PC-3 (cell line): Measurements from ENCODE around the gene TBCEL. TPM values are rescaled to one million over a fixed set of nuclear protein-coding genes. Genes with fewer than 3 reads are reported as not detected.

ENCODE experiments used
- ATAC-seq: fragments of 200-7000 bp; cut with Tn5 transposase; 2 replicates; pipeline ENCODE4 v1.9.1; 2020; ENCODE audit warnings: mild to moderate bottlenecking, moderate library complexity
- BruUV-seq: library from RNA; stranded (reverse); fragments of 400-500 nt; replicated peaks from 2 replicates; lab custom pipeline; 2021; lab: Mats Ljungman, UMichigan
- CTCF ChIA-PET: fragments of 300-600 bp; sonication (Branson Sonifier 250); formaldehyde crosslinking; loops from one replicate; lab custom pipeline; 2022; ENCODE audit warnings: antibody characterized with exemption; lab: Charles Lee
- POLR2A ChIA-PET: fragments of 300-600 bp; sonication (Branson Sonifier 250); formaldehyde crosslinking; loops from one replicate; lab custom pipeline; 2022; ENCODE audit warnings: antibody characterized with exemption; ENCODE audit not compliant: unreplicated experiment; lab: Charles Lee
- DNase-seq: peaks from one replicate; pipeline ENCODE4 v3.0.0-alpha.2; 2015
- H2AFZ ChIP-seq: fragments of 300-600 bp; sonication (generic); 2 replicates; pipeline ENCODE4 v1.6.0; 2016; ENCODE audit warnings: antibody characterized with exemption, low read length
- H3F3A ChIP-seq: fragments of 300-600 bp; sonication (generic); one replicate; pipeline ENCODE4 v1.6.0; 2017; ENCODE audit warnings: antibody characterized with exemption, low read length, control low read depth, mild to moderate bottlenecking; ENCODE audit not compliant: unreplicated experiment
- H3K27ac ChIP-seq: fragments of 300-600 bp; sonication (generic); 2 replicates; pipeline ENCODE4 v1.5.1; 2016; ENCODE audit warnings: mild to moderate bottlenecking, low read length
- H3K27me3 ChIP-seq: fragments of 300-600 bp; sonication (generic); 2 replicates; pipeline ENCODE4 v1.6.1; 2016; ENCODE audit warnings: low read length, mixed read lengths
- H3K36me3 ChIP-seq: fragments of 300-600 bp; sonication (generic); 2 replicates; pipeline ENCODE4 v1.6.1; 2016; ENCODE audit warnings: low read depth, mixed run types, low read length, mixed read lengths
- H3K4me1 ChIP-seq: fragments of 300-600 bp; sonication (generic); 2 replicates; pipeline ENCODE4 v1.5.1; 2016; ENCODE audit warnings: low read length; ENCODE audit not compliant: insufficient read depth
- H3K4me2 ChIP-seq: fragments of 300-600 bp; sonication (generic); 2 replicates; pipeline ENCODE4 v1.6.0; 2016; ENCODE audit warnings: low read length
- H3K4me3 ChIP-seq: fragments of 300-600 bp; sonication (generic); 2 replicates; pipeline ENCODE4 v1.5.1; 2016; ENCODE audit warnings: mild to moderate bottlenecking, low read length, mixed read lengths
- H3K79me2 ChIP-seq: fragments of 300-600 bp; sonication (generic); 2 replicates; pipeline ENCODE4 v1.6.1; 2017; ENCODE audit warnings: low read length, mixed read lengths
- H3K9ac ChIP-seq: fragments of 300-600 bp; sonication (generic); 2 replicates; pipeline ENCODE4 v1.6.0; 2016; ENCODE audit warnings: mild to moderate bottlenecking, low read length
- H3K9me2 ChIP-seq: fragments of 300-600 bp; sonication (generic); replicated peaks from 2 replicates; pipeline ENCODE4 v1.6.1; 2016; ENCODE audit warnings: mixed run types, low read length, mixed read lengths
- H3K9me3 ChIP-seq: fragments of 300-600 bp; sonication (generic); 2 replicates; pipeline ENCODE4 v1.6.1; 2016; ENCODE audit warnings: low read length, mixed read lengths
- H4K20me1 ChIP-seq: fragments of 300-600 bp; sonication (generic); 2 replicates; pipeline ENCODE4 v1.6.1; 2016; ENCODE audit warnings: low read length, mixed read lengths
- EZH2 ChIP-seq: fragments of 300-600 bp; sonication (generic); IDR thresholded peaks from one replicate; pipeline ENCODE4 v1.6.1; 2017; ENCODE audit warnings: antibody characterized with exemption, mild to moderate bottlenecking, low read length; ENCODE audit not compliant: unreplicated experiment
- EZH2phosphoT487 ChIP-seq: fragments of 300-600 bp; sonication (generic); IDR thresholded peaks from 2 replicates; pipeline ENCODE4 v1.6.1; 2018; ENCODE audit warnings: mild to moderate bottlenecking, antibody characterized with exemption, low read length, borderline replicate concordance
- intact Hi-C: fragments of 100-400 bp; cut with micrococcal nuclease; formaldehyde crosslinking; loops from 2 replicates; pipeline ENCODE4 v1.9.0; 2023
- total RNA-seq: library from RNA; depleted of rRNA; stranded (reverse); fragments of >200 nt; gene quantifications from 2 replicates; pipeline ENCODE4 v1.2.3, GENCODE V29; 2014
- TF ChIP-seq, protein P1 (sequence below): fragments of 300-600 bp; sonication (generic); conservative IDR thresholded peaks from 2 replicates; pipeline ENCODE4 v1.5.1; 2017; ENCODE audit warnings: antibody characterized with exemption, low read depth, mild to moderate bottlenecking, low read length

Gene TBCEL
- total RNA-seq, 1 experiment from 2014 or later, result 6.6 TPM

DNA sequence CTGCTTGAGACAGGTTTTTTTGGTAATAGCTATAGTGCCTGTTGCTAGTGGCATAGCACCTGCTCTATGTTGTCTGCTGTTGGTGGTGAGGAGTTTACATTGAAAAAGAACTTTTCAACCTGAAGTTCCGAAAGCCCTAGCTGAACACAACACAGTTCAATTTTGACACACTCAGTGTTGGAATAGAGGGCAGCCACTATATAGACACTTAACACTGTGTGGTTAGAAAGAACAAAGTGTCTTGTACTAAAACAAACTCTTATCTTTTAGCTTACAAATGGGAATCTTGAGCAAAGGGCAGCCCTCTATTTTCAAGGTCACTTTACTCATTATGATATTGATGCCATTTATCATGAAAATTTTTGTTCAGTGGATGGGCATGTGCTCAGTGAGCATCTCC is 18.4 kb downstream of the TBCEL start:
- Histone ChIP-seq H3K27me3 (no peaks in the 10 kb centered on the region), H3K4me3 (no peak overlapping the region), H4K20me1 (no peaks in the 10 kb centered on the region), H3K9me2 (no peaks in the 10 kb centered on the region), H2AFZ (no peak overlapping the region), H3K9ac (no peak overlapping the region), H3K27ac (no peak overlapping the region), H3K9me3 (no peaks in the 10 kb centered on the region), H3K79me2 (no peaks in the 10 kb centered on the region), H3K36me3 (no peaks in the 10 kb centered on the region), H3K4me1 (no peaks in the 10 kb centered on the region), H3F3A (no peaks in the 10 kb centered on the region), H3K4me2 (no peak overlapping the region)
- BruUV-seq, result no TSS peak
- ChIA-PET POLR2A (no interaction called here), CTCF (no interaction called here)
- DNase-seq (no peak), ATAC-seq (no peak)
- intact Hi-C loops, result no loop called here
- TF ChIP-seq EZH2phosphoT487 (no peak), EZH2 (no peak)
- TF ChIP-seq, protein P1, sequence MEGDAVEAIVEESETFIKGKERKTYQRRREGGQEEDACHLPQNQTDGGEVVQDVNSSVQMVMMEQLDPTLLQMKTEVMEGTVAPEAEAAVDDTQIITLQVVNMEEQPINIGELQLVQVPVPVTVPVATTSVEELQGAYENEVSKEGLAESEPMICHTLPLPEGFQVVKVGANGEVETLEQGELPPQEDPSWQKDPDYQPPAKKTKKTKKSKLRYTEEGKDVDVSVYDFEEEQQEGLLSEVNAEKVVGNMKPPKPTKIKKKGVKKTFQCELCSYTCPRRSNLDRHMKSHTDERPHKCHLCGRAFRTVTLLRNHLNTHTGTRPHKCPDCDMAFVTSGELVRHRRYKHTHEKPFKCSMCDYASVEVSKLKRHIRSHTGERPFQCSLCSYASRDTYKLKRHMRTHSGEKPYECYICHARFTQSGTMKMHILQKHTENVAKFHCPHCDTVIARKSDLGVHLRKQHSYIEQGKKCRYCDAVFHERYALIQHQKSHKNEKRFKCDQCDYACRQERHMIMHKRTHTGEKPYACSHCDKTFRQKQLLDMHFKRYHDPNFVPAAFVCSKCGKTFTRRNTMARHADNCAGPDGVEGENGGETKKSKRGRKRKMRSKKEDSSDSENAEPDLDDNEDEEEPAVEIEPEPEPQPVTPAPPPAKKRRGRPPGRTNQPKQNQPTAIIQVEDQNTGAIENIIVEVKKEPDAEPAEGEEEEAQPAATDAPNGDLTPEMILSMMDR, result no peak

DNA sequence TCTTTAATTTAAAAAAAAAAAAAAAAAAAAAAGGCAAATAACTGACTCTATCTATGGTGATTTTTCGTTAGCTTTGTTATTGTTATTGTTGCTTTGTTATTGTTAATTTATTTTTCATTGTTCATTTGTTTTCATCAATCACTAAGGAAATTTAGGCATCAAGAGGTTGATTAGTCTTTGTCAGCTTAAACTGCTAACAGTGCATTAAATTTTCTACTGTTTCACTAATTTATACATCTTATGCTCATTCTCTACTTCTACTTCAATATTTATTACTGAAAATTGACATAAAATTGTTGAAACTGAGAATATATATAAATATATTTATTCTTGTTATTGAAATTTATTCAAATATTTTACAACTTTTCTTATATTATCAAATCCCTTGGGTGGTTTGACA is 24.0 kb downstream of the TBCEL start:
- no peaks in the 10 kb centered on the region; the same call in 1 of the 2 replicates for H3K36me3 ChIP-seq
- H3K4me1 ChIP-seq, result peaks cover 8% of the 10 kb centered on the region
- no peaks in the 10 kb centered on the region for H3K27me3 ChIP-seq
- ChIA-PET CTCF (no interaction called here), POLR2A (no interaction called here)
- DNase-seq (no peak), ATAC-seq (no peak)
- no peaks in the 10 kb centered on the region for H3K9me3 ChIP-seq
- TF ChIP-seq, protein P1, result no peak
- no peak for TF ChIP-seq EZH2
- no peak for TF ChIP-seq EZH2phosphoT487
- BruUV-seq, result no TSS peak
- H3K27ac ChIP-seq, result no peak overlapping the region
- H3K4me2 ChIP-seq, result no peak overlapping the region
- H4K20me1 ChIP-seq, result no peaks in the 10 kb centered on the region
- H3K9me2 ChIP-seq, result no peaks in the 10 kb centered on the region
- intact Hi-C loops, result no loop called here
- H3K4me3 ChIP-seq, result no peak overlapping the region
- no peaks in the 10 kb centered on the region for H3K79me2 ChIP-seq
- no peak overlapping the region for H3K9ac ChIP-seq
- H2AFZ ChIP-seq, result no peak overlapping the region
- no peaks in the 10 kb centered on the region for H3F3A ChIP-seq

DNA sequence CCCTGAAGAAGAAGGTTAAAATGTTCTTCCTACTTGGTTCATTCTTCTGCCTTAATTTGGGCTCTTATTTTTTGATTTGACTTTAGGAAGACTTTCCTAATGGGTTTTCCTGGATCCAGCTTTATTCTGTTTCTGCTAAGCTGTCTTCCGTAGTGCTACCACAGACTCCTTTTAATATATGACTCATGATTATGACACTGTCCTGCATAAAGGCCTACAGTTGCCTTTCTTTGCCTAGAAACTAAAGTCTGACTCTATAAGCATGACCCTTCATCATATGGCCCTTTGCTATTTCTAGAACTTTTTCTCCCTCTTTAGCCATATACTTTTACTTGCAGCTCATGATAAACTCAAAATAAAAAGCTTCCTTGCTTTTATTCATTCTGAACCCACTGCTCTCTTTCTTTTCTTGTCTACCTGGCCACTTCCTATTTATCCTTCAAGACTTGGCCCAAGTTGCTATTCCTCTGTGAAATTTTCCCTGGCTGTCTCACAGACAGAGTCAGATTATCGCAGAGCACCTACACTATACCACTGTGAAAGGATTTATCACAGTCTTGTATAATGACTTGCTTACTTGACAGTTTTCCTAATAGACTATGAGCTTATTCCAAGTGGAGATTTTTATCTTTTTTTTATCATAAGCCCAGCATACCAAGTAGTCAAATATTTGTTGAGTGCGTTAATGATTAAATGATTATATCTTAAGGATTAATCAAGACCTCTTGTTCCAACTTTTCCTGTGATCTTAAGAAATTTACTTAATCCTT is 24.7 kb downstream of the TBCEL start:
- no peak for TF ChIP-seq EZH2phosphoT487
- TF ChIP-seq EZH2, result no peak
- TF ChIP-seq, protein P1, result no peak

More for the DNA sequence above, 24.7 kb downstream of the TBCEL start:
- no TSS peak for BruUV-seq
- ChIA-PET CTCF (no interaction called here), POLR2A (no interaction called here)
- Histone ChIP-seq H3K27me3 (no peaks in the 10 kb centered on the region), H3K9me3 (no peaks in the 10 kb centered on the region), H3K9me2 (no peaks in the 10 kb centered on the region), H3K4me3 (no peak overlapping the region), H3K27ac (no peak overlapping the region), H2AFZ (no peak overlapping the region), H3K79me2 (no peaks in the 10 kb centered on the region), H4K20me1 (no peaks in the 10 kb centered on the region), H3F3A (no peaks in the 10 kb centered on the region), H3K9ac (no peak overlapping the region), H3K4me2 (no peak overlapping the region), H3K36me3 (peaks cover 3% of the 10 kb centered on the region; the same call in 1 of the 2 replicates), H3K4me1 (peaks cover 8% of the 10 kb centered on the region)
- peak; percentile 54 for DNase-seq
- peak; percentile 100 for ATAC-seq
- intact Hi-C loops, result no loop called here
